GM21360 (cell line): ENCODE measurements around the gene AMMECR1L.

ENCODE experiments used
- ATAC-seq: cut with Tn5 transposase; IDR thresholded peaks from one replicate; pipeline ENCODE4 v1.9.1; 2021; ENCODE audit warnings: mild to moderate bottlenecking, moderate library complexity; ENCODE audit not compliant: unreplicated experiment

Gene AMMECR1L

GRCh38 chr2:127887776-127888130 is 2.0 kb upstream of the AMMECR1L start:
- no peak for ATAC-seq

- ATAC-seq: no peak
Observed at GRCh38 chr2:127887082-127887775, 1.5 kb upstream of the AMMECR1L start.

GRCh38 chr2:127886593-127886935 is 808 bp upstream of the AMMECR1L start:
- peak; percentile 29 for ATAC-seq

GRCh38 chr2:127884861-127885740 is 655 bp downstream of the AMMECR1L start:
- ATAC-seq: peak; percentile 6

GRCh38 chr2:127884436-127884835 is 1.3 kb downstream of the AMMECR1L start:
- no peak for ATAC-seq

- ATAC-seq: no peak
Observed at GRCh38 chr2:127879899-127880298, 5.9 kb downstream of the AMMECR1L start.

- no peak for ATAC-seq
Observed at GRCh38 chr2:127877626-127878025, 8.1 kb downstream of the AMMECR1L start.

GRCh38 chr2:127877136-127877535 is 8.6 kb downstream of the AMMECR1L start:
- no peak for ATAC-seq

- ATAC-seq: no peak
Observed at GRCh38 chr2:127874378-127875269, 11.1 kb downstream of the AMMECR1L start.

- ATAC-seq: no peak
Observed at GRCh38 chr2:127873707-127874303, 12.0 kb downstream of the AMMECR1L start.

- no peak for ATAC-seq
Observed at GRCh38 chr2:127872354-127872753, 13.4 kb downstream of the AMMECR1L start.

- no peak for ATAC-seq
Observed at GRCh38 chr2:127865926-127866325, 19.8 kb downstream of the AMMECR1L start.

- ATAC-seq: no peak
Observed at GRCh38 chr2:127864877-127865276, 20.9 kb downstream of the AMMECR1L start.

- ATAC-seq: no peak
Observed at GRCh38 chr2:127862228-127862627, 23.5 kb downstream of the AMMECR1L start.

- ATAC-seq: no peak
Observed at GRCh38 chr2:127860130-127860529, 25.6 kb downstream of the AMMECR1L start.

GRCh38 chr2:127859712-127860085 is 26.1 kb downstream of the AMMECR1L start:
- no peak for ATAC-seq

- no peak for ATAC-seq
Observed at GRCh38 chr2:127857265-127857808, 28.4 kb downstream of the AMMECR1L start.

GRCh38 chr2:127853671-127854070 is 32.1 kb downstream of the AMMECR1L start:
- no peak for ATAC-seq

- ATAC-seq: no peak
Observed at GRCh38 chr2:127852388-127852787, 33.4 kb downstream of the AMMECR1L start.

- ATAC-seq: no peak
Observed at GRCh38 chr2:127847931-127848330, 37.8 kb downstream of the AMMECR1L start.

GRCh38 chr2:127844973-127845372 is 40.8 kb downstream of the AMMECR1L start:
- no peak for ATAC-seq
